ENCODE data around the gene RAB11FIP5.

RAB11FIP5 gene

DNA sequence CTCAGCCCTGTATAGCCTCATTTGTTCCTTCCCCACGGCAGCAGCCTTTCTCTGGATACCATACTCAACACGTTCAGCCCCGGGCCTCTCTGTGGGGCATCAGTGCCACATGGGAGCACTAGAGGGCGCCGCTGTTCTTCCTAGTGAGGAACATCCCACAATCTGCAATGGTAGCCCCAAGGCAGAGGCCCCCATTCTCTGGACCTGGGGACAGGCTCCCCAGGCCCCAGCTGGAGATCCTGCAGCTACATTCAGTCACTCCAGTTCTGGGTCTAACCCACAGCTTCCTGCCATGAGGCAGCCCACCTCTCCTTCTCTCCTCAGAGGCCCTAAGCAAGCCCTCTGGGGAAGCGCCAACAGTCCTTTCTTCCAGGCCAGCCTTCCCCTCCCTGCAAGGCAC is 27.1 kb downstream of the RAB11FIP5 start:
- in situ Hi-C loops (cut with MboI; ENCODE audit: low sequenced_read_pairs), result no loop called here

DNA sequence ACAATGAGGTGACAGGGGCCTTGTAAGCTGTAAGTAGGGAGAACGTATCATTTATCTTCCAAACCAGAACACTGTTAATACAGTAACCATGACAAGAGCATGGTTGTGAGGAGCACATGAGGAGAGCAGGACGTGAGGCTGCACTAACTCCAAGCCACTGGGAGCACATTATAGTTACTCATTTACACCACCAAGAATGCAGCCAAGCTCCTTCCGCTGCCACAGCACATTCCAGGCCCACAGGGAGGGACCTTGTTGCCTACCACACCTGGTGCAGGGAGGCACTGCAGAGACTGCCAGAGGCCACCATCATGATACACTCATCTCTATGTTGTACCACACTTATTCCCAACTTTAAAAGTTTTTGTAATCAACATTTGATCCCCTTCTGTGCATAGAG is 27.8 kb downstream of the RAB11FIP5 start:
- in situ Hi-C loops (cut with MboI; ENCODE audit: low sequenced_read_pairs), result no loop called here

GRCh38 chr2:73083886-73084800 is 28.6 kb downstream of the RAB11FIP5 start:
- in situ Hi-C loops (cut with MboI; ENCODE audit: low sequenced_read_pairs), result no loop called here

GRCh38 chr2:73082523-73083410 is 30.0 kb downstream of the RAB11FIP5 start:
- in situ Hi-C loops (cut with MboI; ENCODE audit: low sequenced_read_pairs), result no loop called here

DNA sequence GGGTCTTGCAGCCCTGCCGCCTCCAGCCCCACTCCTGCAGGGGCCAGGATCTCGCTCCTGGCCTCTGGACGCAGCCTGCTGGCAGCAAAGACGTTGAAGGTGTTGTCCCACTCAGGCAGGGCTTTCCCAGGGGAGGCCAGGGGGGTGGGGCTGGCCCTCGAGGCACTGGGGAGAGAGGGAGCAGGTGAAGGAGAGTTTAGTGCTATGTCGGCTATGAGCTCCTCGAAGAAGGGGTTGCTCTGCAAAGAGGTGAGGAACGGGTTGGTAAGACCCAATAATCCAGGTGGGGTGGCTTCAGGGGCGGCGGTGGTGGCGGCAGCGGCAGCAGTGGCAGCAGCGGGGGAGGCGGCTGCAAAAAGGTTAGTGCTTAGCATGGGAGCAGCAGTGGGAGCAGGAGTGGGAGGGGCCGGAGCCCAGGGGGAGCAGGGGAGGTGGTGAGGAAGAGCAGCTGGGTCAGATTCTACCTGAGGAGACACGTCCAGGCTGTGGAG is 31.5 kb downstream of the RAB11FIP5 start:
- in situ Hi-C loops (cut with MboI; ENCODE audit: low sequenced_read_pairs), result no loop called here

GRCh38 chr2:73080321-73081131 is 32.2 kb downstream of the RAB11FIP5 start:
- in situ Hi-C loops (cut with MboI; ENCODE audit: low sequenced_read_pairs), result no loop called here

DNA sequence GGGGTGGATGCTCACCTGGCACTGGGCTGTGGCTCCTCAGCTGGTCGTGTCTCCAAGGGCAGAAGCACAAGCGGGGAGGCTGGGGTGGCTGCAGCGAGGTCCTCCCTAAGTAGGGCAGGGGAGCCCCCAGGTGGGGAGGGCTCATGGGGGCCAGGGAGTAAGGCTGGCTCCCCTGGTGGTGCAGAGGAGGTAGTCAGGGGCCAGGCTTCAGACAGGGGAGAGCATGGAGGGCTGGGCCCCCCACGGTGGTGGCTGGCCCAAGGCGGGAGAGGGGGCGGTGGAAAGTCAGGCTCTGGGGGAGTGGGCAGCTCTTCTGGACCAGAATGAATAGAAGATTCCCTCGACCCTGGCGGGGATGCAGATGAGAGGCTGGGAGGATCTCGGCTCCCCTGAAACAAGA is 33.1 kb downstream of the RAB11FIP5 start:
- in situ Hi-C loops (cut with MboI; ENCODE audit: low sequenced_read_pairs), result no loop called here

DNA sequence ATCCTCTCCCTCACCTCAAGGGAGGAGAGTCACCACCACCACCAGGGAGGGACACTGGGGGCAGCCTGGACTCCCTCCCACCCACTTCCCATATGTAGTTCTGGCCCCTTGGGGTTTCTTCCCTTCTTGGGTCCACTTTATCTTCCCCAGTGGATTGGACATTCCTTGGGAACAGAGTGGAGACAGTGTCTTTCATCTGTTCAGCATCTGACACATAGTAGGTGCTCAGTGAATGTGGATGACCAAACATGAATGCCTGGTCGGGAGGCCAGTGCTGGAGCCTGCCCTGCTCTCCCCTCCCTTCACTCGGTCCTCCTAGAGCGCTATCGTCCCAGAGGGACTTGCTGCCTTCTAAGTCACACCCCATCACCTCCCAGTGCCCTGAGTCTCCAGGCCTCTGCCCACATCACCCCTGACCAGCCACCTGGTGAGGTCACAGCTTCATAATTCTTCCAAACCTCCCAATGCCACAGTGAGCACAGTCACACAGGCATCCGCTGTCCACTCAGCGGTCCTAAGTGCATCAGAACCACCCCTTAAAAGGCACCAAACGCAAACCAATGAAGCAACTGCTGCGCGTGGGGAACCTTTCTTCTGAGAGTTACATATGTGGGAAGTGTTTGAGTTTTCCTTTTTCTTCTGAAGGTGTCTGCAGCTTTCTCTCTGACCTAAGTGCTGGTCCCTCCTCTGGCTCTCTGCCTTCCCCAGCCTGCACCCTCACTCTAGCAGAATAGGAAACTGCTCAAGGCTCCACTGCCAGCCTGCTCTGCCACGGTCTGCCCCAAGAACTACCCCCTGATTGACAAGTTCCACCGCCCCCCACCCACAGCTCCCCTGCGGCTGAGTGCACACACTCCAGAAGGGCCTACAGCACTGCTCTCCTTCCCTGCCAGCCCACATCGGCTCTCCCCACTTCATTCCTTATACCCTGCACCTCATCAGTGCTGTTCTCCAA is 34.0 kb downstream of the RAB11FIP5 start:
- in situ Hi-C loops (cut with MboI; ENCODE audit: low sequenced_read_pairs), result no loop called here

DNA sequence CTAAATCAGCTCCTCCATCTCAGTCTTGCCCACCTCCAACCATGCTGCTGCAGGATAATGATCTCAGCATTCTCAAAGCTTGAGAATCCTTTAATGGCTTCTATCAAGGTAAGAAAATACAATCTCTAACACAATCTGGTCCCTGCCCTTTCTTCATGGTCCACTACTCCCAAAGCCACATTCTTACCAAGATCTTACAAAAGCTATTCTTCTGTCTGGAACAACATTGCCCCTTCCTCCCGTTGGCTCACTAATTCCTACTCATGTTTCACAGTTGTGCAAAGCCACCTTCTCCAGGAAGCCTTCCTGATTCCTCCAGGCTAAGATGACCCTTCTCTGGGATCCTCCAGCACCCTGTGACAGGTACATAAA is 35.3 kb downstream of the RAB11FIP5 start:
- in situ Hi-C loops (cut with MboI; ENCODE audit: low sequenced_read_pairs), result no loop called here

- in situ Hi-C loops (cut with MboI; ENCODE audit: low sequenced_read_pairs), result no loop called here
Measured at GRCh38 chr2:73076701-73077423, 35.9 kb downstream of the RAB11FIP5 start.

- in situ Hi-C loops (cut with MboI; ENCODE audit: low sequenced_read_pairs), result no loop called here
Measured at GRCh38 chr2:73075477-73076373, 37.0 kb downstream of the RAB11FIP5 start.

GRCh38 chr2:73074110-73075069 is 38.4 kb downstream of the RAB11FIP5 start:
- in situ Hi-C loops (cut with MboI; ENCODE audit: low sequenced_read_pairs), result no loop called here

DNA sequence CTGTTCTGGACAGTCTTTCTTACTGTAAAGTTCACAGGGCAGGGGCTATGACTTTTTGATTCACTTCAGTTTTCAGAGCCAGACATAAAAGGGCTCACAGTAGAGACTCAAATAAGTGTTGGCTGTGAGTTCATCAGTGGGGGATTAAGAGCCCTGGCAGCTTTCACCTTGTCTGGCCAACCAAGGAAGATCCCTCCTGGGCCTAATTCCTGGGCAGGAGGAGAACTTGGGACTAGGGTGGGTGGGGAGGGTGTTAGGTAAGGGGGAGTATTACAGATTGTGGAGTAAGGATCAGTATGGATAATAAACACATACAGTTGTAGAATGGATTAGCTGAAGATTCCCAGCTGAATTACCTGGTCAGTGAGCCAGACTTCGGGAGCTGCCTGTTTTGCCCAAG is 40.3 kb downstream of the RAB11FIP5 start:
- in situ Hi-C loops (cut with MboI; ENCODE audit: low sequenced_read_pairs), result no loop called here

DNA sequence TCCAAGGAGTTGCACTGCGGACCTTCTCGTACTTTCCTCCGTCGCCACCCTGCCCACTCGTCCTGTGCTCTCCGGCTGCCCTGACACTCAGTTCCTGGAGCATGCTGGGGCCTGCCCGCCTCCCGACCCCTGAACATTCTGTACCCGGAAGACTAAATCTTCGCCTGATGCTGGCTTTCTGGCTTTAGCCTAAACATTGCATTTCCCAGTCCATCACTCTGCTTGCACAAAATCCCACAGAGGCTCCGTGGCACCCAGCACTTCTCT is 40.7 kb downstream of the RAB11FIP5 start:
- in situ Hi-C loops (cut with MboI; ENCODE audit: low sequenced_read_pairs), result no loop called here

DNA sequence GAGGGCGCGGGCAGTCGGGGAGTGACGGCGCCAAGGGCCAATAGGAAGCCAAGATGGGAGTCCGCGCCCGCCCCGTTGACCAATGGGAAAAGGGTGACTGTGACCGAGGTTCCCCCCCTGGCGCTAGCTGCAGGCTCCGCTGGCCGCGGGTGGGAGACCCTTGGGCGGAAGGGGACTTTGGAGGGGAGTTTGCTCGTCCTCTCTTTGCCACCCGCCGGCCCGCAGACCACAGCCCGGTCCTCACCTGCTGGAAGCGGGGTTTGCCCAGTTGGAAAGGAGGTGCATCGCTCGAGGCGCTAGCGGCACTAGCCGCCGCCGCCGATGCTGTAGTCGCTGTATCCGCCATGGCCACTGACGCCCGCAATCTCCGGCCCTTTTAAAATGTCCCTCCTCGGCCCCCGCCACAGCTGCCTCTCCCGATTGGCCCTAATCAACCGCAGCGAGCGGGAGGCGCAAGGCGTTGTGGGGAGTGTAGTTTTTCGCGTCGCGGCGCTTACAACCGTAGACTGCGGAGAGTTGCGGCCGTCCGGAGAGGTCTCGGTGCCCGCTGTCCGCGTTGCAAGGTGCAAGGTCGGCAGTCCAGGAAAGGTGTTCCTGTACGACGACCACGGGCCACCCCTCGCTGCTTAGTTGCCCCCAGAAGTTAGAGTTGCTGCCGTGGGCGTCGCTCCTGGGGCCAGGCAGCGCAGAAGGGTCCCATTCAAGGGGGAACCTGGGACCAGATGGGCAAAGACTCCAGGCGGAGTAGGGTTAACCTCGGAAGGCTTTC is 41.2 kb downstream of the RAB11FIP5 start, which contains the start of gene SFXN5:
Gene SFXN5 (minus strand): TSS at position 353 of the 769 bp plus-strand sequence. CDS start 7 bp downstream, at position 346.
- in situ Hi-C loops (cut with MboI; ENCODE audit: low sequenced_read_pairs), result no loop called here

DNA sequence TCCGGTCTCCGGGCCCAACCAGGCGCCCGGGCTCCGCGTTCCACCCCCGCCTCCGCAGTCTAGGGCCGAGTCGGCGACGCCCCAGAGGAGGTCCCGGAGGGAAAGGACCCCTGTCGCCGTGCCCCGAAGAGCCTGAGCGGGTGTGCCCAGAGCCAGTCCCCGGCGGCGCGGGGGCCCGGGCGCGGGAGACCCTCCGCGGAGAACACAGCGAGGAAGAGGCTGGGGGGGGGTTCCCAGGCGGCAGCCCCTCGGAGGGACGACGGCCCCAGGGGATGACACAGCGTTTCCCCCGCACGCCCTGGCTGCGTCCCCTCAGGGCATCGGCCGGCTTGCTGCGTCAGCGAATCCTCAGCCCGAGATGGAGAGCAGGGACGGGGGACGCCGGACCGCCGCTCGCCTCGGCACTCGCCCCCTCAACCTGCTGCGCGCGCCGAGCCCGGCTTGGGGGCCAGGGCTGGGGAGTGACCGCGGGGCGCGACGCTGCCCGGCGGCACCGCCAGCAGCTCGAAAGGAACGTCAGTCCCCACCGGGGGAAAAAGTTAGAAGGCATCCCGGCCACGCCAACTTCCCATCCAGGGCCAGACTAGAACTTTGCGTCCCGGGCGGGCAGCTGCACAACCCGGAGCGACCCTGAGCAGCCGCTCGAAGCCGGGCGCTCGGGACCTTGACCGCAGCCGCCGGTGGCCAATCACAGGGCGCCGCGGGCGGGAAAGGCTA is 41.9 kb downstream of the RAB11FIP5 start:
- in situ Hi-C loops (cut with MboI; ENCODE audit: low sequenced_read_pairs), result no loop called here
